ENCODE data around the gene HNF1A.

- TF ChIP-seq CTCF (IDR thresholded peaks at IDR 0.05; ENCODE audit: insufficient read depth, low read length) (no peak), SPI1 (IDR thresholded peaks at IDR 0.05; ENCODE audit: borderline replicate concordance, low read depth) (no peak), POLR2AphosphoS5 (IDR thresholded peaks at IDR 0.05; ENCODE audit: low read depth) (no peak), REST (IDR thresholded peaks at IDR 0.05; ENCODE audit: insufficient replicate concordance, low read depth) (no peak)
Observed at GRCh38 chr12:121033625-121034349, 55.4 kb downstream of the HNF1A start.

All from HL-60 (cell line).